B cell (primary cell): ENCODE data around the gene CCL22. TPM values are rescaled to one million over a fixed set of nuclear protein-coding genes. Genes with fewer than 3 reads are reported as not detected.

Experiments
- ATAC-seq: fragments of 200-7000 bp; cut with Tn5 transposase; one replicate; pipeline ENCODE4 v1.10.0; 2021; ENCODE audit warnings: low read depth, mild to moderate bottlenecking, moderate number of reproducible peaks, moderate library complexity
- CTCF ChIA-PET: fragments of 350-600 bp; sonication (Branson Sonifier 250); formaldehyde crosslinking; loops from one replicate; lab custom pipeline; 2021; ENCODE audit warnings: antibody characterized with exemption, inconsistent platforms; lab: Charles Lee
- POLR2A ChIA-PET: fragments of 350-600 bp; sonication (Branson Sonifier 250); formaldehyde crosslinking; loops from one replicate; lab custom pipeline; 2021; ENCODE audit warnings: antibody characterized with exemption; lab: Charles Lee
- DNase-seq: peaks from one replicate; pipeline ENCODE4 v3.0.0; 2013
- H2AFZ ChIP-seq: 2 replicates; pipeline ENCODE4 v1.6.1; 2012; ENCODE audit warnings: mild to moderate bottlenecking, low read depth, low read length; ENCODE audit not compliant: insufficient read depth, poor library complexity, severe bottlenecking
- H3K27ac ChIP-seq, 2 donors: 1 replicate in 1 of 2; 2 replicates in 1 of 2; pipeline ENCODE4 v1.5.1; 2012 to 2013; ENCODE audit warnings: low read length in 2 of 2, mild to moderate bottlenecking in 2 of 2, moderate library complexity in 1 of 2
- H3K27me3 ChIP-seq, 4 experiments: fragments of 200-600 bp in 1 of 4; sonication (generic) in 1 of 4; replicated peaks in 1 of 4; 1 replicate in 2 of 4; 2 replicates in 2 of 4; pipeline versions ENCODE4 v1.6.1 to v1.7.0; 2013 to 2016; ENCODE audit warnings: low read length in 3 of 4, mild to moderate bottlenecking in 2 of 4, mixed read lengths in 1 of 4, moderate library complexity in 1 of 4; ENCODE audit not compliant: insufficient read depth in 4 of 4, control insufficient read depth in 3 of 4; ENCODE audit errors: control extremely low read depth in 1 of 4
- H3K36me3 ChIP-seq, 2 experiments: replicated peaks in 1 of 2; 1 replicate in 1 of 2; 2 replicates in 1 of 2; pipeline versions ENCODE4 v1.6.1 to v1.7.1; 2013; ENCODE audit warnings: low read length in 1 of 2; ENCODE audit not compliant: insufficient read depth in 2 of 2, control insufficient read depth in 1 of 2; ENCODE audit errors: control extremely low read depth in 1 of 2, extremely low read depth in 1 of 2
- H3K4me1 ChIP-seq, 2 donors: fragments of 200-600 bp in 1 of 2; sonication (generic) in 1 of 2; 1 replicate in 1 of 2; 2 replicates in 1 of 2; pipeline versions ENCODE4 v1.5.1 to v1.6.1; 2013 to 2017; ENCODE audit warnings: low read length in 2 of 2; ENCODE audit not compliant: control insufficient read depth in 2 of 2, insufficient read depth in 2 of 2
- H3K4me2 ChIP-seq: replicated peaks from 2 replicates; pipeline ENCODE3; 2012; ENCODE audit warnings: mild to moderate bottlenecking, low read depth, low read length; ENCODE audit not compliant: poor library complexity, severe bottlenecking
- H3K4me3 ChIP-seq, 5 experiments: fragments of 200-600 bp in 1 of 5; sonication (generic) in 1 of 5; 1 replicate in 3 of 5; 2 replicates in 2 of 5; pipeline versions ENCODE4 v1.5.1 to v1.7.0; 2011 to 2016; ENCODE audit warnings: low read length in 4 of 5, mild to moderate bottlenecking in 4 of 5, low read depth in 2 of 5, control low read depth in 1 of 5, moderate library complexity in 1 of 5; ENCODE audit not compliant: insufficient read depth in 1 of 5; ENCODE audit errors: control extremely low read depth in 1 of 5, extremely low read depth in 1 of 5
- H3K79me2 ChIP-seq: fragments of 200-600 bp; sonication (generic); one replicate; pipeline ENCODE4 v1.6.0; 2016; ENCODE audit warnings: low read length; ENCODE audit not compliant: control insufficient read depth, insufficient read depth
- H3K9ac ChIP-seq: fragments of 200-600 bp; sonication (generic); 2 replicates; pipeline ENCODE4 v1.6.1; 2017; ENCODE audit warnings: mild to moderate bottlenecking, low read length, moderate library complexity
- H3K9me3 ChIP-seq, 3 donors: one replicate each; pipeline versions ENCODE4 v1.6.1 to v1.7.1; 2013; ENCODE audit warnings: low read length in 2 of 3; ENCODE audit not compliant: control insufficient read depth in 2 of 3, insufficient read depth in 1 of 3; ENCODE audit errors: control extremely low read depth in 1 of 3
- H4K20me1 ChIP-seq: 2 replicates; pipeline ENCODE4 v1.6.0; 2012; ENCODE audit warnings: mild to moderate bottlenecking, low read length; ENCODE audit not compliant: insufficient read depth, control insufficient read depth, poor library complexity, severe bottlenecking
- H3K27ac Mint-ChIP-seq: one replicate; pipeline ENCODE4 v1.8.0; 2021; ENCODE audit warnings: mixed read lengths
- H3K27me3 Mint-ChIP-seq: one replicate; pipeline ENCODE4 v1.8.0; 2021; ENCODE audit warnings: mixed read lengths
- H3K4me1 Mint-ChIP-seq: one replicate; pipeline ENCODE4 v1.8.0; 2021; ENCODE audit warnings: mixed read lengths
- H3K4me3 Mint-ChIP-seq: one replicate; pipeline ENCODE4 v1.8.0; 2021; ENCODE audit warnings: mixed read lengths
- H3K9me3 Mint-ChIP-seq: one replicate; pipeline ENCODE4 v1.8.0; 2022; ENCODE audit warnings: mixed read lengths; ENCODE audit not compliant: insufficient read depth
- CTCF ChIP-seq: fragments of 200-600 bp; IDR thresholded peaks from one replicate; pipeline ENCODE4 v1.8.0; 2022; ENCODE audit warnings: antibody characterized with exemption, mild to moderate bottlenecking
- EZH2 ChIP-seq: IDR thresholded peaks from 2 replicates; pipeline ENCODE4 v1.6.1; 2012; ENCODE audit warnings: borderline replicate concordance, low read depth, mild to moderate bottlenecking, moderate library complexity, low read length; ENCODE audit not compliant: insufficient read depth, poor library complexity, severe bottlenecking
- WGBS: methylation state at CpG from one replicate; pipeline ENCODE4 v1.1.5; 2013; ENCODE audit warnings: missing lambda C conversion rate; ENCODE audit not compliant: insufficient coverage; 5-methylcytosine and 5-hydroxymethylcytosine counted together
- intact Hi-C: fragments of 100-400 bp; cut with micrococcal nuclease; formaldehyde crosslinking; loops from one replicate; pipeline ENCODE4 v1.10.0; 2022
- polyA plus RNA-seq: library from polyadenylated mRNA; depleted of rRNA; stranded (reverse); fragments of >200 nt; gene quantifications from 2 replicates; pipeline ENCODE4 v1.2.3, GENCODE V29; 2012
- total RNA-seq, 2 donors: library from RNA; stranded (reverse); fragments of 120-200 nt in 1 of 2; gene quantifications; 1 replicate in 1 of 2; 2 replicates in 1 of 2; pipeline versions ENCODE4 v1.2.3 to v1.2.4, GENCODE V29; 2013 to 2022

CCL22 gene
- total and polyA plus RNA-seq, 2 donors (not counting 1 experiment from before 2014, with no cell fraction given): 0.04 to 91.5 TPM

GRCh38 chr16:57349212-57350031 is 9.2 kb upstream of the CCL22 start:
- H3K4me2 ChIP-seq: peak overlapping the region; percentile 62
- no peaks in the 10 kb centered on the region for H3K9me3 Mint-ChIP-seq
- ATAC-seq: peak; percentile 98
- 9% methylated on average over 8 of the region's 14 CpGs for WGBS
- peak overlapping the region; percentile 30 for H3K9ac ChIP-seq
- ChIA-PET POLR2A (interaction anchor here (0.8 to 1.4 kb wide), 4 partner anchors 49 to 127 kb away, joined by 3 to 6 read pairs (median 4); no protein-coding TSS in a partner anchor), CTCF (interaction anchor here (0.9 to 2.4 kb wide), 5 partner anchors 11 to 67 kb away, joined by 3 to 10 read pairs (median 4); no protein-coding TSS in a partner anchor)
- peaks cover 16 to 17% of the 10 kb centered on the region in 2 donors for H3K4me1 ChIP-seq
- no peaks in the 10 kb centered on the region for H3K79me2 ChIP-seq
- no peak for TF ChIP-seq EZH2
- no peak for TF ChIP-seq CTCF
- H3K27me3 ChIP-seq: peaks cover 0 to 13% (median 6%) of the 10 kb centered on the region in 4 experiments
- intact Hi-C loops: loop anchor here (1.0 to 5.0 kb wide), 5 partner anchors 8 to 188 kb away; partner anchors contain the start of gene CCDC102A
- H2AFZ ChIP-seq: no peak overlapping the region
- peaks cover 14% of the 10 kb centered on the region for H3K27me3 Mint-ChIP-seq
- peak; percentile 90 for DNase-seq
- H3K36me3 ChIP-seq: no peaks in the 10 kb centered on the region
- H3K27ac Mint-ChIP-seq: peak overlapping the region; percentile 47
- H3K4me1 Mint-ChIP-seq: peaks cover 32% of the 10 kb centered on the region
- peak overlapping the region in 2 of 5 experiments; percentile 2 to 39 for H3K4me3 ChIP-seq
- peak overlapping the region; percentile 50 for H3K4me3 Mint-ChIP-seq
- peaks cover 0 to 2% (median 0%) of the 10 kb centered on the region in 3 donors for H3K9me3 ChIP-seq
- no peaks in the 10 kb centered on the region for H4K20me1 ChIP-seq
- no peak overlapping the region for H3K27ac ChIP-seq
